Endodermal cell (in vitro differentiated cells): ENCODE results near the gene TNP1. TPM values are rescaled to one million over a fixed set of nuclear protein-coding genes. Genes with fewer than 3 reads are reported as not detected.

Experiments used
- DNase-seq: peaks from one replicate; pipeline ENCODE4 v3.0.0-alpha.2; 2017
- H3K27ac ChIP-seq: 2 replicates; pipeline ENCODE4 v1.5.1; 2013; ENCODE audit warnings: mild to moderate bottlenecking, low read depth, low read length, moderate library complexity
- H3K27me3 ChIP-seq: 2 replicates; pipeline ENCODE4 v1.6.1; 2013; ENCODE audit warnings: mild to moderate bottlenecking, low read length, moderate library complexity; ENCODE audit not compliant: insufficient read depth, control insufficient read depth, poor library complexity, severe bottlenecking
- H3K36me3 ChIP-seq: 2 replicates; pipeline ENCODE4 v1.7.0; 2013; ENCODE audit warnings: mild to moderate bottlenecking, low read length, moderate library complexity; ENCODE audit not compliant: control insufficient read depth, insufficient read depth
- H3K4me1 ChIP-seq: one replicate; pipeline ENCODE4 v1.7.0; 2013; ENCODE audit warnings: low read length; ENCODE audit not compliant: control insufficient read depth, insufficient read depth
- H3K4me3 ChIP-seq: 2 replicates; pipeline ENCODE4 v1.5.1; 2013; ENCODE audit warnings: mild to moderate bottlenecking, low read length, moderate library complexity
- H3K9ac ChIP-seq: 2 replicates; pipeline ENCODE4 v1.6.1; 2013; ENCODE audit warnings: mild to moderate bottlenecking, low read length, moderate library complexity; ENCODE audit not compliant: poor library complexity, severe bottlenecking; ENCODE audit errors: extremely low read depth
- H3K9me3 ChIP-seq: 2 replicates; pipeline ENCODE4 v1.6.1; 2013; ENCODE audit warnings: mild to moderate bottlenecking, low read length, moderate library complexity; ENCODE audit not compliant: control insufficient read depth
- H3K27ac Mint-ChIP-seq: 2 replicates; pipeline ENCODE4 v1.8.0; 2020; ENCODE audit warnings: mixed read lengths
- H3K27me3 Mint-ChIP-seq: 2 replicates; pipeline ENCODE4 v1.8.0; 2021; ENCODE audit warnings: mild to moderate bottlenecking, mixed read lengths; ENCODE audit not compliant: insufficient read depth
- H3K36me3 Mint-ChIP-seq: 2 replicates; pipeline ENCODE4 v1.8.0; 2020; ENCODE audit warnings: low read depth, mixed read lengths
- H3K4me1 Mint-ChIP-seq: 2 replicates; pipeline ENCODE4 v1.8.0; 2020; ENCODE audit warnings: mixed read lengths
- H3K4me3 Mint-ChIP-seq: 2 replicates; pipeline ENCODE4 v1.8.0; 2020; ENCODE audit warnings: mild to moderate bottlenecking, moderate library complexity, mixed read lengths
- H3K9me3 Mint-ChIP-seq: 2 replicates; pipeline ENCODE4 v1.8.0; 2020; ENCODE audit warnings: mild to moderate bottlenecking, mixed read lengths
- WGBS, 2 experiments: methylation state at CpG; one replicate each; pipeline versions ENCODE4 v1.1.5 to v1.1.7; 2013; ENCODE audit warnings: missing lambda C conversion rate in 2 of 2, mixed read lengths in 1 of 2; ENCODE audit not compliant: insufficient coverage in 1 of 2, insufficient read length in 1 of 2; 5-methylcytosine and 5-hydroxymethylcytosine counted together
- total RNA-seq, 2 donors: library from RNA; stranded (reverse); fragmentation: NEBNext Ultra II Directional in 1 of 2; extraction: Animal tissue kit (Norgen Biotek cat#: 25700) in 1 of 2; gene quantifications; 2 replicates in 1 of 2; 3 replicates in 1 of 2; pipeline ENCODE4 v1.2.1, GENCODE V29; 2021
- TF ChIP-seq, protein P1 (sequence below): fragments of 200-600 bp; sonication (generic); conservative IDR thresholded peaks from 2 replicates; pipeline ENCODE4 v1.5.0; 2021; ENCODE audit warnings: antibody characterized with exemption, mild to moderate bottlenecking

Gene TNP1
- total RNA-seq, 2 donors from 2014 or later: not detected

DNA sequence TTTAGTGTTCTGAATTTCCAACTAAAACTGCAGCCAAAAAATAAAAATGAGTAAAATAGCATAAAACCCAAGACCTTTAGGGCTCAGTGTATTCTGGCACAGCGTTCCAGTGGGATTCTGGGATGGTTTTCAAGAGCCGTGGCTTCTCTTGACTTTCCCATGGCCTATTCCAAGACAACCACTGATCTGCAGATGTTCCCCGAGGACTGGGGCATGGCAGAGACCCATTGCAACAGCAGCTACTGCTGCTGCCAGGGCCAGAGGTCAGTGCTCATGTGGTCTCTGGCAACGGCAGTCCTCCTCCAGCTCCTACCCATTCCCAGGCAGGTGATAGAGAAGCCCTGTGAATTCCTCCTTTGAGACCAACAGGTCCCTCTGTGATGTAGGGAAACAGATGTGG, 26.8 kb downstream of the TNP1 start:
- peaks cover 13% of the 10 kb centered on the region for H3K27me3 Mint-ChIP-seq
- H3K27ac Mint-ChIP-seq: no peak overlapping the region
- Histone ChIP-seq H3K4me1 (no peaks in the 10 kb centered on the region), H3K9ac (no peak overlapping the region), H3K4me3 (no peak overlapping the region), H3K27ac (no peak overlapping the region), H3K9me3 (no peaks in the 10 kb centered on the region), H3K27me3 (no peaks in the 10 kb centered on the region), H3K36me3 (no peaks in the 10 kb centered on the region)
- TF ChIP-seq, protein P1, sequence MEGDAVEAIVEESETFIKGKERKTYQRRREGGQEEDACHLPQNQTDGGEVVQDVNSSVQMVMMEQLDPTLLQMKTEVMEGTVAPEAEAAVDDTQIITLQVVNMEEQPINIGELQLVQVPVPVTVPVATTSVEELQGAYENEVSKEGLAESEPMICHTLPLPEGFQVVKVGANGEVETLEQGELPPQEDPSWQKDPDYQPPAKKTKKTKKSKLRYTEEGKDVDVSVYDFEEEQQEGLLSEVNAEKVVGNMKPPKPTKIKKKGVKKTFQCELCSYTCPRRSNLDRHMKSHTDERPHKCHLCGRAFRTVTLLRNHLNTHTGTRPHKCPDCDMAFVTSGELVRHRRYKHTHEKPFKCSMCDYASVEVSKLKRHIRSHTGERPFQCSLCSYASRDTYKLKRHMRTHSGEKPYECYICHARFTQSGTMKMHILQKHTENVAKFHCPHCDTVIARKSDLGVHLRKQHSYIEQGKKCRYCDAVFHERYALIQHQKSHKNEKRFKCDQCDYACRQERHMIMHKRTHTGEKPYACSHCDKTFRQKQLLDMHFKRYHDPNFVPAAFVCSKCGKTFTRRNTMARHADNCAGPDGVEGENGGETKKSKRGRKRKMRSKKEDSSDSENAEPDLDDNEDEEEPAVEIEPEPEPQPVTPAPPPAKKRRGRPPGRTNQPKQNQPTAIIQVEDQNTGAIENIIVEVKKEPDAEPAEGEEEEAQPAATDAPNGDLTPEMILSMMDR: no peak
- H3K4me1 Mint-ChIP-seq: peaks cover 4% of the 10 kb centered on the region
- no peaks in the 10 kb centered on the region for H3K9me3 Mint-ChIP-seq
- no peak for DNase-seq
- H3K4me3 Mint-ChIP-seq: no peak overlapping the region
- WGBS, 2 experiments: 92 to 95% methylated on average over 3 to 4 of the region's 4 CpGs
- H3K36me3 Mint-ChIP-seq: no peaks in the 10 kb centered on the region

DNA sequence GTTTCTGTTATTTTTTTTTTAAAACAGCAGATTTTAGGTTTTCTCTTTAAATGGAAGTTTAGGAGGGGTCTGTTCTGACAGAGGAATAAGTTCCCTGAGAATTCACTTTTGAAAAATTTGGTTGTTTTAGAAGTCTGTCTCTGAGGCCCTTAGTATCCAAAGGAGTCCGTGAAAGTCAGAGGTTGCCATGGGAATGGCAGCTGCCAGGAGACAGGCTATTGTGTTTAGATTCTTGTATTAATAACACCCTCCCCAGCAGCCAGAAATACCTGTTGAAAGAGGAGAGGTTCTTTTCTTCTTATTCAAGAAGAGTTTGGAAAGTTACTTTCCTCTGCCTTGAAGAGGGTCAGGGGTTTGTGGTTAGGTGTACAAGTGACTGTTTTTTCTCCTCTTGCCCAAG, 29.5 kb downstream of the TNP1 start:
- H3K27me3 Mint-ChIP-seq: peaks cover 10% of the 10 kb centered on the region
- Histone ChIP-seq H3K9ac (no peak overlapping the region), H3K27me3 (no peaks in the 10 kb centered on the region), H3K36me3 (no peaks in the 10 kb centered on the region), H3K9me3 (no peaks in the 10 kb centered on the region), H3K4me3 (no peak overlapping the region), H3K4me1 (no peaks in the 10 kb centered on the region), H3K27ac (no peak overlapping the region)
- no peaks in the 10 kb centered on the region for H3K9me3 Mint-ChIP-seq
- TF ChIP-seq, protein P1: no peak
- no peak overlapping the region for H3K27ac Mint-ChIP-seq
- DNase-seq: no peak
- H3K4me3 Mint-ChIP-seq: no peak overlapping the region
- H3K4me1 Mint-ChIP-seq: peaks cover 4% of the 10 kb centered on the region
- WGBS, 2 experiments: 92% methylated on average over 1 of the region's 1 CpG; no CpG with 5 or more reads in 1 of the 2 experiments
- H3K36me3 Mint-ChIP-seq: no peaks in the 10 kb centered on the region

DNA sequence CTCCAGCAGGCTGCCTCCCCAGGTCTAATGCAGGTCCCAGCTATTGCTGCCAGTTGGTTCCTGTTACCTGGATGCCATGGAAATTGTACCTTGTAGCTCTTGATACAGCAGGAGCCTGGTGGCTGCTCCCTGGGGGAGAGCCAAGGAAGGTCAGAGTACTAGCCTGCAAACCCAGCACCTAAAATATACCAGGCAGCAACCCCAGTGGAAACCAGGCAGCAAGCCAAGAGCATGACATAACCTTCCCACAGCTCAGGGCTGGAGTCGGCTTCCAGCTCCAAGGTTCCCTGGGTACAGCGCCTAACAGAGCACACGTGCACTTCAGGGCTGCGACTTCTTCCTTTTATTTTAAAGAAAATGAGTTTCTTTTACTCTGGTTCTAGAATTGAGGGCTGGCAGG, 30.3 kb downstream of the TNP1 start:
- no peak for DNase-seq
- WGBS, 2 experiments: 92 to 100% methylated on average over 3 to 4 of the region's 4 CpGs
- Histone ChIP-seq H3K9me3 (no peaks in the 10 kb centered on the region), H3K27ac (no peak overlapping the region), H3K4me3 (no peak overlapping the region), H3K36me3 (no peaks in the 10 kb centered on the region), H3K4me1 (no peaks in the 10 kb centered on the region), H3K9ac (no peak overlapping the region), H3K27me3 (no peaks in the 10 kb centered on the region)
- peaks cover 4% of the 10 kb centered on the region for H3K4me1 Mint-ChIP-seq
- no peak overlapping the region for H3K27ac Mint-ChIP-seq
- no peak overlapping the region for H3K4me3 Mint-ChIP-seq
- no peaks in the 10 kb centered on the region for H3K9me3 Mint-ChIP-seq
- TF ChIP-seq, protein P1: no peak
- peaks cover 10% of the 10 kb centered on the region for H3K27me3 Mint-ChIP-seq
- no peaks in the 10 kb centered on the region for H3K36me3 Mint-ChIP-seq
